Left ventricle myocardium inferior (tissue), 1 donor: ENCODE measurements around the gene NOTUM. TPM values are rescaled to one million over a fixed set of nuclear protein-coding genes. Genes with fewer than 3 reads are reported as not detected.

Experiments
- DNase-seq: peaks from one replicate; pipeline ENCODE4 v3.0.0-alpha.2; 2020
- H3K27ac ChIP-seq: fragments of 200-600 bp; replicated peaks from 2 replicates; pipeline ENCODE4 v1.8.0; 2021
- H3K27me3 ChIP-seq: fragments of 200-600 bp; 2 replicates; pipeline ENCODE4 v1.8.0; 2021; ENCODE audit warnings: low read depth
- H3K36me3 ChIP-seq: fragments of 200-600 bp; 2 replicates; pipeline ENCODE4 v1.8.0; 2021
- H3K4me1 ChIP-seq: fragments of 200-600 bp; 2 replicates; pipeline ENCODE4 v1.8.0; 2021
- H3K4me3 ChIP-seq: fragments of 200-600 bp; 2 replicates; pipeline ENCODE4 v1.8.0; 2021; ENCODE audit warnings: mild to moderate bottlenecking, moderate library complexity
- H3K9me3 ChIP-seq: fragments of 200-600 bp; replicated peaks from 2 replicates; pipeline ENCODE4 v1.8.0; 2021
- intact Hi-C: fragments of 100-400 bp; cut with micrococcal nuclease; formaldehyde crosslinking; loops from one replicate; pipeline ENCODE4 v1.11.0; 2022
- total RNA-seq: library from RNA; stranded (reverse); fragmentation: NEBNext Ultra II Directional; extraction: Animal tissue kit (Norgen Biotek cat#: 25700); gene quantifications from one replicate; pipeline ENCODE4 v1.2.1, GENCODE V29; 2021
- TF ChIP-seq, protein P1 (sequence below): fragments of 200-600 bp; IDR thresholded peaks from 2 replicates; pipeline ENCODE4 v1.8.0; 2021; ENCODE audit warnings: antibody characterized with exemption, mild to moderate bottlenecking, borderline replicate concordance
- donor health status: DM: no; HTN: yes; CAD: no; lungs with severe emphysema.

Gene NOTUM
- total RNA-seq, 1 donor from 2014 or later: not detected

DNA sequence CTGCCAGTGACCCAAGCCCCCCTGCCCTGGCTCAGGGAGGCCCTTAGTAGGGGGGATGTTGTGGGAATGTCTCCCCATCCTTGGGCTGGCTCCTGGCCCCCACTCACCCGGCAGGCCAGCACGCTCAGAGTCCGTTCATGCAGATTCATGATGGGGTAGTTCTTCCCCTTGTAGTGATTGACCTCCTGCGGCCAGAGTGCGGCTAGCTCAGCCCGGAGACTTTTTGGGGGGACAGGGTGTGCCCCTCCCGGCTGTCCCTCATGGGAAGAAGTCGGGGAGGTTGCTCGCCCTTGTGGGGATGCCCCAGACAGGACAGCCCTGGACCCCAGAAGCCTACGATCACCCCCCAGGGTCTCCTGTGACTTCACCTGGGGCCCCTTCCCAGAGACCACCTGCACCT is 55.0 kb downstream of the NOTUM start:
- TF ChIP-seq, protein P1, sequence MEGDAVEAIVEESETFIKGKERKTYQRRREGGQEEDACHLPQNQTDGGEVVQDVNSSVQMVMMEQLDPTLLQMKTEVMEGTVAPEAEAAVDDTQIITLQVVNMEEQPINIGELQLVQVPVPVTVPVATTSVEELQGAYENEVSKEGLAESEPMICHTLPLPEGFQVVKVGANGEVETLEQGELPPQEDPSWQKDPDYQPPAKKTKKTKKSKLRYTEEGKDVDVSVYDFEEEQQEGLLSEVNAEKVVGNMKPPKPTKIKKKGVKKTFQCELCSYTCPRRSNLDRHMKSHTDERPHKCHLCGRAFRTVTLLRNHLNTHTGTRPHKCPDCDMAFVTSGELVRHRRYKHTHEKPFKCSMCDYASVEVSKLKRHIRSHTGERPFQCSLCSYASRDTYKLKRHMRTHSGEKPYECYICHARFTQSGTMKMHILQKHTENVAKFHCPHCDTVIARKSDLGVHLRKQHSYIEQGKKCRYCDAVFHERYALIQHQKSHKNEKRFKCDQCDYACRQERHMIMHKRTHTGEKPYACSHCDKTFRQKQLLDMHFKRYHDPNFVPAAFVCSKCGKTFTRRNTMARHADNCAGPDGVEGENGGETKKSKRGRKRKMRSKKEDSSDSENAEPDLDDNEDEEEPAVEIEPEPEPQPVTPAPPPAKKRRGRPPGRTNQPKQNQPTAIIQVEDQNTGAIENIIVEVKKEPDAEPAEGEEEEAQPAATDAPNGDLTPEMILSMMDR: no peak
- Histone ChIP-seq H3K36me3 (peaks cover 20% of the 10 kb centered on the region), H3K27me3 (no peaks in the 10 kb centered on the region), H3K9me3 (no peaks in the 10 kb centered on the region), H3K4me3 (no peak overlapping the region), H3K4me1 (peaks cover 28% of the 10 kb centered on the region), H3K27ac (no peak overlapping the region)
- intact Hi-C loops: no loop called here
- DNase-seq: no peak

DNA sequence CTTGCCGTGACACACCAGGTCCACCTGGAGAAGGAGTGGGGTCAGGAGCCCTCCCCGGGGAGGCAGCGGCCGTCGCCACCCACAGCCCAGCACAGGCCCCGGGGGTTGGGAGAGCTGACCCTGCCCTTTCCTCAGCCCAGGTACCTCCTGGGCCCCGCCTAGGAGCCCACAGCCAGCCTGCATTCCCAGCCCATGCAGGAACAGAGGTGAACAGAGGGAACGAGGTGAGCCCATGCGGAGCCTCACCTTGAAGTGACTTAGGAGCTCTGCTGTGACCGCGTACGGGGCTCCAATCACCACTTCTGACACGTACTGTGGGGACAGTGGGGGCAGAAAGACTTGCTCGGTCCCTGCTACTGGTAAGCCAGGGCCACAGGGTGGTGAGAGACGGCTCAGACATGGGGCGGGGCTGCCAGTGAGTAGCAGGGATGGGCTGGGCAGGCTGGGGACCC is 55.5 kb downstream of the NOTUM start:
- Histone ChIP-seq H3K9me3 (no peaks in the 10 kb centered on the region), H3K36me3 (peaks cover 23% of the 10 kb centered on the region), H3K4me1 (peaks cover 24% of the 10 kb centered on the region), H3K27me3 (no peaks in the 10 kb centered on the region), H3K4me3 (no peak overlapping the region), H3K27ac (no peak overlapping the region)
- DNase-seq: no peak
- TF ChIP-seq, protein P1: no peak
- intact Hi-C loops: no loop called here

DNA sequence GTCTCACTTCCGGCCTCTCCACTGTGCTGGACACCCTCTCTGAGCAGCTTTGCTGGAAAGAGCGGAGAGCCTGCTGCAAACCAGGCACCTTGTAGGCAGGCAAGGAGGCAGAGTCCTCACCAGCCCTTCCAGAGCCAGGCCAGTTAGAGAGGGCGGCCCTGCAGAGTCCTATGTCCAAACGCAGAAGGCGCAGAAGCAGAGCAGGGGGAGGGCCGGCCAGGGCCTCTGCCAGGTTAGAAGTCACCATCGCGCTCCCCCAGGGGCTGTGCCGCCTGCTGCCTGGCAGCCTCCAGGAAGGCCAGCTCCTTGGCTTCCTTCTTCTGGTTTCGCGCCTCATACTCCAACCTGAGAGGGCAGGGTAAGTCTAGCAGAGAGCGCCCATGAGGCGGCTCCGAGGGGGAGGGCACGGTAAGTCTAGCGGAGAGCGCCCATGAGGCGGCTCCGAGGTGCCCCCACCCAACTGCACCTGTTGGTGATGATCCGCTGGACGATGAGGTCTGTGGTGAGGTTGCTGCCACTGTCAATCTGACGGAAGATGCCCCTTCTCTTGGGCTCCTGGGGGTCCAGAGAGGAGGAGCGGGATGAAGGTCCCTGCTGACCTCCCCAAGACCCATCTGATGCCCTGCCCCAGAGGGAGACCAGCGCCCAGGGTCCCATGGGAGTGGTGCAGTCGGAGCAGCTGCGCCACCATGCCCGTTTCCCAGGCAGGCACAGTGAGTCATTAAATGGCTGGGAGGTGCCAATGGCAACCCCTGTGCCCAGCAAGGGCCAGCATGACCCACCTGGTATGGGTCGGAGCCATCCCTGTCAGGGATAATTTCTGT is 56.2 kb downstream of the NOTUM start:
- Histone ChIP-seq H3K4me1 (peaks cover 17% of the 10 kb centered on the region), H3K27me3 (no peaks in the 10 kb centered on the region), H3K27ac (no peak overlapping the region), H3K4me3 (no peak overlapping the region), H3K9me3 (no peaks in the 10 kb centered on the region), H3K36me3 (peaks cover 29% of the 10 kb centered on the region)
- no peak for DNase-seq
- intact Hi-C loops: no loop called here
- TF ChIP-seq, protein P1: no peak

DNA sequence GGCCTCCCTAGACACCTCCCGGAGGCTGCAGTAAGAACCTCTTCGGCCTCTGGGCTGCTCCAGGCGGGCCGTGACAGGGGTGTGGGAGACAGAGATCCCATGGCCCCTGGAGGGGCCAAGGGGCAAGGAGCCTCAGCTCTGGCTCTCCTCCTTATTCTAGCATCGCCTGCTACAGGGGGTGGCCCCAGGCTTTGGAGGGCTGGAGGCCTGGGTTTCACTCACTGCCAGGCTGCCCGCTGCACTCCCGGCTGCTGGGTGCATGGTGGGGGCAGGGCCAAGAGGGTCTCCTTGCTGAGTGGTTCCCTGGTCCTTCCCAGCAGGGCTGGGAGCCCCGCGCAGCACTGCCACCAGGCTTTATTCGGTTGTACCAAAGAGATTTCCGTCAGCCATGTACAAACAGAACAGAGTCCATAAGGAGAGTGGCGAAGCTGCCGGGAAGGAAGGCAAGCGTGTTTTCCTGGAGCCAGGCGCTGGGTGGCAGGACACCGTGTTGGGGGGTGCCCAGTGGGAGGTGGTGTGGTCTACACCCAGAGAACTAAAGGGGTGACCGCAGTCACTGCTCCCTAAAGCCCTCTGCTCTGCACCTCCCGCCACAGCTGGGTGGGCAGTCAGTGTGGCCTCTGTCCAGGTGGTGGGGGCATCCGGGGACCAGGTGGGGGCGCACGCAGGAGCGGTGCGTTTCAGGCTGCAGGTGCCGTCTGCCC is 56.9 kb downstream of the NOTUM start:
- peaks cover 16% of the 10 kb centered on the region for H3K4me1 ChIP-seq
- H3K4me3 ChIP-seq: no peak overlapping the region
- no peak for DNase-seq
- TF ChIP-seq, protein P1: no peak
- H3K36me3 ChIP-seq: peaks cover 37% of the 10 kb centered on the region
- no peak overlapping the region for H3K27ac ChIP-seq
- intact Hi-C loops: no loop called here
- no peaks in the 10 kb centered on the region for H3K27me3 ChIP-seq
- no peaks in the 10 kb centered on the region for H3K9me3 ChIP-seq

DNA sequence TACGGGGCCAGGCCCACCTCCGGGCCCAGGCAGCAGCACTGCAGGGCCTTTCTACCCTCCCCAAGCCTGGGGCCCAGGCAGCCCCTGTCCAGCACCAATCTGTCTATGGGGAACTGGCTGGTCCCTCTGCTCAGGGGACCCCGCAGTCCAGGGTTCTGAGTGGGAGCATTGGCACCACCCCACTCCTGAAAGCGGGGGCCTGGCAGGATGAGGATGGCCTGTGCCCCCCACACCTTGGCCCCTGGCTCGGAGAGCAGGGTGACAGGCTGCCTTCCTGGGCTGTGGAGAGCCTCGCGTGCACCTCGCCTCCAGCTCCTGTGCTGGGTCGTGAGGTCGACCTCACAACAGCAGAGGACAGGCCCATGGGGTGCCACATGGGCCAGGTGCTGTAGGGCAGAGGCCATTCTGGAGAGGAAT is 57.6 kb downstream of the NOTUM start:
- Histone ChIP-seq H3K4me3 (no peak overlapping the region), H3K9me3 (no peaks in the 10 kb centered on the region), H3K27ac (no peak overlapping the region), H3K27me3 (no peaks in the 10 kb centered on the region), H3K4me1 (peaks cover 16% of the 10 kb centered on the region), H3K36me3 (peaks cover 43% of the 10 kb centered on the region)
- intact Hi-C loops: no loop called here
- DNase-seq: no peak
- TF ChIP-seq, protein P1: no peak
